ENCODE measurements around the gene IFIT1B. TPM values are rescaled to one million over a fixed set of nuclear protein-coding genes. Genes with fewer than 3 reads are reported as not detected.

The IFIT1B gene
- total RNA-seq, 2 donors from 2014 or later, result not detected

Other genes starting within 250 kb of the IFIT1B start
- gene CH25H, start 170.7 kb upstream of the IFIT1B start, total RNA-seq, result under 1 TPM in 1 of 2 donors, not detected in 1; 0.56 TPM
- 10 to 100 TPM; 19.5 to 21.3 TPM for gene LIPA, start 126.3 kb upstream of the IFIT1B start, total RNA-seq
- 10 to 100 TPM; 10.8 to 36.0 TPM for gene IFIT2, start 76.0 kb upstream of the IFIT1B start, total RNA-seq
- gene IFIT3, start 50.1 kb upstream of the IFIT1B start, total RNA-seq, result 10 to 100 TPM in 1 of 2 donors, 1 to 10 TPM in 1; 6.7 to 19.5 TPM
- 1 to 10 TPM in 1 of 2 donors, under 1 TPM in 1; 0.79 to 2.7 TPM for gene IFIT1, start 14.6 kb downstream of the IFIT1B start, total RNA-seq
- 10 to 100 TPM in 1 of 2 donors, 1 to 10 TPM in 1; 6.6 to 10.2 TPM for gene IFIT5, start 36.5 kb downstream of the IFIT1B start, total RNA-seq
- not detected for gene SLC16A12, start 157.5 kb downstream of the IFIT1B start, total RNA-seq

Data from activated T-cell treated with anti-CD3 and anti-CD28 coated beads, Interleukin-2, amount 50 U/mL, for 72 hours (primary cell).